Measurements from ENCODE around the gene MSRB3. TPM values are rescaled to one million over a fixed set of nuclear protein-coding genes. Genes with fewer than 3 reads are reported as not detected.
A peak's percentile ranks its signal among the peaks of the same experiment; 100 is the strongest.
"Not testable (repeated sequence)": the region's sequence is repeated elsewhere in the genome, so short reads cannot be mapped to it uniquely, and the experiment has no call there.

MSRB3 gene
- polyA plus RNA-seq, 1 donor (not counting 4 experiments of a cell fraction or from before 2014, with no cell fraction given): 12.3 TPM

DNA sequence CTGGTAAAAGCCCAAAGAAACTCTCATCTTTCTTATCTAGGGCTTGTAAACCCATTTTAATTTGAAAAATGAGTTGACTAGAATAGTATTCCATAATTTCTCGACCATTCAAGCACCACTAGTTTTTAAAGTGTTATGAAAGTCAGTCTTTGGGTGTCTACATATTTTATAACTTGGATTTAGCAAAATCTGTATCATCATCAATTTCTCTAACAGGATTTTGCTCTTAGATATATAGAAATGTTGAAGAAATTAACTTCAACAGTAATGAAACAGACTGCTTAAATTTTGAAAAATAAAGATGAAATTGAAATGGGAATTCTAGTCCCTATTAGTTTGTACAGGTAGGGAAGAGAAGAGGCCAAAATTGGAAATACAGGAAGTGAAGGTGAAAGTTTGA, 32.8 kb downstream of the MSRB3 start:
- no peak overlapping the region for H2AFZ ChIP-seq (ENCODE audit: control insufficient read depth, low read length)
- no peaks in the 10 kb centered on the region for H4K20me1 ChIP-seq (ENCODE audit: control insufficient read depth, extremely low read depth, insufficient read depth, low read length)
- dilution Hi-C loops (cut with MboI; ENCODE audit: extremely low pct_ligation_motif_present, low sequenced_read_pairs): no loop called here
- no peaks in the 10 kb centered on the region for H3K9me1 ChIP-seq (ENCODE audit: control insufficient read depth, extremely low read depth, insufficient read depth, low read length)
- no peaks in the 10 kb centered on the region for H3K79me2 ChIP-seq (ENCODE audit: control insufficient read depth, insufficient read depth, low read length)
- no peak for FAIRE-seq
- no peak for TF ChIP-seq EZH2 (IDR thresholded peaks at IDR 0.05; ENCODE audit: low read length)
- TF ChIP-seq, protein P1, sequence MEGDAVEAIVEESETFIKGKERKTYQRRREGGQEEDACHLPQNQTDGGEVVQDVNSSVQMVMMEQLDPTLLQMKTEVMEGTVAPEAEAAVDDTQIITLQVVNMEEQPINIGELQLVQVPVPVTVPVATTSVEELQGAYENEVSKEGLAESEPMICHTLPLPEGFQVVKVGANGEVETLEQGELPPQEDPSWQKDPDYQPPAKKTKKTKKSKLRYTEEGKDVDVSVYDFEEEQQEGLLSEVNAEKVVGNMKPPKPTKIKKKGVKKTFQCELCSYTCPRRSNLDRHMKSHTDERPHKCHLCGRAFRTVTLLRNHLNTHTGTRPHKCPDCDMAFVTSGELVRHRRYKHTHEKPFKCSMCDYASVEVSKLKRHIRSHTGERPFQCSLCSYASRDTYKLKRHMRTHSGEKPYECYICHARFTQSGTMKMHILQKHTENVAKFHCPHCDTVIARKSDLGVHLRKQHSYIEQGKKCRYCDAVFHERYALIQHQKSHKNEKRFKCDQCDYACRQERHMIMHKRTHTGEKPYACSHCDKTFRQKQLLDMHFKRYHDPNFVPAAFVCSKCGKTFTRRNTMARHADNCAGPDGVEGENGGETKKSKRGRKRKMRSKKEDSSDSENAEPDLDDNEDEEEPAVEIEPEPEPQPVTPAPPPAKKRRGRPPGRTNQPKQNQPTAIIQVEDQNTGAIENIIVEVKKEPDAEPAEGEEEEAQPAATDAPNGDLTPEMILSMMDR (optimal IDR thresholded peaks at IDR 0.05 in 1 of 3, IDR thresholded peaks at IDR 0.05 in 1 of 3, conservative IDR thresholded peaks at IDR 0.05 in 1 of 3; ENCODE audit: extremely low read depth in 1 of 3, insufficient read depth in 2 of 3, low read length in 3 of 3): no peak
- no peak overlapping the region for H3K4me2 ChIP-seq (ENCODE audit: control insufficient read depth, extremely low read depth, insufficient read depth, low read depth, low read length)
- no peak overlapping the region for H3K9ac ChIP-seq (ENCODE audit: control insufficient read depth, extremely low read depth, insufficient read depth, low read length)
- no peaks in the 10 kb centered on the region for H3K36me3 ChIP-seq (ENCODE audit: control insufficient read depth in 2 of 2, extremely low read depth in 1 of 2, insufficient read depth in 2 of 2, low read length in 2 of 2)
- no peak for DNase-seq (ENCODE audit: low read depth, low spot score)
- no peak overlapping the region for H3K27ac ChIP-seq (ENCODE audit: control insufficient read depth, insufficient read depth, low read length)
- peaks cover 24% of the 10 kb centered on the region for H3K4me1 ChIP-seq (ENCODE audit: control insufficient read depth, extremely low read depth, insufficient read depth, low read length)
- no peaks in the 10 kb centered on the region for H3K9me3 ChIP-seq (ENCODE audit: control insufficient read depth, low read depth, low read length)
- H3K4me3 ChIP-seq (ENCODE audit: control insufficient read depth in 2 of 3, extremely low read depth in 1 of 3, insufficient read depth in 2 of 3, low read depth in 1 of 3, low read length in 3 of 3): no peak overlapping the region
- no peaks in the 10 kb centered on the region for H3K27me3 ChIP-seq (ENCODE audit: control insufficient read depth, extremely low read depth, insufficient read depth, low read length)

DNA sequence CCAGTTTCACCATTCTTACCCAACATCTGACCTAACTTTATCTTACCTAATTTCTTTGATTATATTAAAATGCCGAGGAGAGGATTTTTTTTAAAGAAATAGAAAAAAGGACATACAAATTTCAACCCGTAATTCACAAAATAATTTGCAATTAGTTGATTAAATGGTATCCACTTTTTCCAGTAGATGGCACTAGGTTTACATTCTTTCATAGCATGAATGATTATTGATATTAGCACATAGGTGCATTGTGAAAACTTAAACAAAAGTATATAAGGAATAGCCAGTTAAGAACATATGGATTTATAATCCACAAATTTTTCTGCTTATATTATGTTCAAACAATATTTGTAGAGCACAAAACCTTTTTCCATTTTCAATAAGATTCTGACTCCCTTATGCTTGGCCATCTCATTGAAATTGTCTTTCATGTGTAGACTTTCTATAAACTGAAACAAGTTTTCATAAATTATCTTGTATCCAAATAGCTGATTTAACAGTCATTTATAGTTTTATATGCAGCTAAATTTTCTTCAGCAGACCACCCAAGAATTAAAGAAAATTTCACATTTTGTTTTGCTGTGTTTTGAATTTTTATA, 35.3 kb downstream of the MSRB3 start:
- Histone ChIP-seq H3K79me2 (ENCODE audit: control insufficient read depth, insufficient read depth, low read length) (no peaks in the 10 kb centered on the region), H3K36me3 (ENCODE audit: control insufficient read depth in 2 of 2, extremely low read depth in 1 of 2, insufficient read depth in 2 of 2, low read length in 2 of 2) (no peaks in the 10 kb centered on the region), H3K4me2 (ENCODE audit: control insufficient read depth, extremely low read depth, insufficient read depth, low read depth, low read length) (no peak overlapping the region), H3K27me3 (ENCODE audit: control insufficient read depth, extremely low read depth, insufficient read depth, low read length) (no peaks in the 10 kb centered on the region), H3K9me1 (ENCODE audit: control insufficient read depth, extremely low read depth, insufficient read depth, low read length) (no peaks in the 10 kb centered on the region), H3K9me3 (ENCODE audit: control insufficient read depth, low read depth, low read length) (no peaks in the 10 kb centered on the region), H2AFZ (ENCODE audit: control insufficient read depth, low read length) (peak overlapping the region; percentile 48), H3K4me1 (ENCODE audit: control insufficient read depth, extremely low read depth, insufficient read depth, low read length) (peaks cover under 1% of the 10 kb centered on the region), H3K9ac (ENCODE audit: control insufficient read depth, extremely low read depth, insufficient read depth, low read length) (no peak overlapping the region), H4K20me1 (ENCODE audit: control insufficient read depth, extremely low read depth, insufficient read depth, low read length) (no peaks in the 10 kb centered on the region), H3K27ac (ENCODE audit: control insufficient read depth, insufficient read depth, low read length) (no peak overlapping the region), H3K4me3 (ENCODE audit: control insufficient read depth in 2 of 3, extremely low read depth in 1 of 3, insufficient read depth in 2 of 3, low read depth in 1 of 3, low read length in 3 of 3) (no peak overlapping the region)
- no peak for TF ChIP-seq EZH2 (IDR thresholded peaks at IDR 0.05; ENCODE audit: low read length)
- TF ChIP-seq, protein P1 (optimal IDR thresholded peaks at IDR 0.05 in 1 of 3, IDR thresholded peaks at IDR 0.05 in 1 of 3, conservative IDR thresholded peaks at IDR 0.05 in 1 of 3; ENCODE audit: extremely low read depth in 1 of 3, insufficient read depth in 2 of 3, low read length in 3 of 3): peak in 2 of 3 experiments; percentile 20 to 53
- DNase-seq (ENCODE audit: low read depth, low spot score) (no peak), FAIRE-seq (no peak)
- dilution Hi-C loops (cut with MboI; ENCODE audit: extremely low pct_ligation_motif_present, low sequenced_read_pairs): no loop called here

DNA sequence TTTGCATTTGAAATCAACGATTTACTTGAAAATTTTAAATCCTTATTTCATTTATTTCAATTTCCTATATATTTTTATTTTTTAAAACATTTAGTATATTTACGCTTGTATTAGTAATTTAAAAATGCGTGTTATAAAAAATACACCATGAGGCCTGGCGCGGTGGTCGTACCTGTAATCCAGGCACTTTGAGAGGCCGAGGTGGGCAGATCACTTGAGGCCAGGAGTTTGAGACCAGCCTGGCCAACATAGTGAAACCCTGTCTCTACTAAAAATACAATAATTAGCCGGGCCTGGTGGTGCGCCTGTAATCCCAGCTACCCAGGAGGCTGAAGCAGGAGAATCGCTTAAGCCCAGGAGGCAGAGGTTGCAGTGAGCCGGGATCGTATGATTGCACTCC, 36.8 kb downstream of the MSRB3 start:
- H3K36me3 ChIP-seq (ENCODE audit: control insufficient read depth in 2 of 2, extremely low read depth in 1 of 2, insufficient read depth in 2 of 2, low read length in 2 of 2); DNase-seq (ENCODE audit: low read depth, low spot score); H3K4me1 ChIP-seq (ENCODE audit: control insufficient read depth, extremely low read depth, insufficient read depth, low read length); H3K9ac ChIP-seq (ENCODE audit: control insufficient read depth, extremely low read depth, insufficient read depth, low read length); H3K9me3 ChIP-seq (ENCODE audit: control insufficient read depth, low read depth, low read length); H2AFZ ChIP-seq (ENCODE audit: control insufficient read depth, low read length); dilution Hi-C loops (cut with MboI; ENCODE audit: extremely low pct_ligation_motif_present, low sequenced_read_pairs); H3K4me3 ChIP-seq (ENCODE audit: control insufficient read depth in 2 of 3, extremely low read depth in 1 of 3, insufficient read depth in 2 of 3, low read depth in 1 of 3, low read length in 3 of 3); FAIRE-seq; H3K27me3 ChIP-seq (ENCODE audit: control insufficient read depth, extremely low read depth, insufficient read depth, low read length); H3K27ac ChIP-seq (ENCODE audit: control insufficient read depth, insufficient read depth, low read length); H3K4me2 ChIP-seq (ENCODE audit: control insufficient read depth, extremely low read depth, insufficient read depth, low read depth, low read length); H3K9me1 ChIP-seq (ENCODE audit: control insufficient read depth, extremely low read depth, insufficient read depth, low read length); H4K20me1 ChIP-seq (ENCODE audit: control insufficient read depth, extremely low read depth, insufficient read depth, low read length); H3K79me2 ChIP-seq (ENCODE audit: control insufficient read depth, insufficient read depth, low read length): not testable (repeated sequence)
